Right lobe of liver (tissue), 4 donors: Measurements from ENCODE around the gene NCCRP1.

Source experiments
- POLR2A ChIP-seq: fragments of 450-650 bp; IDR thresholded peaks from one replicate; pipeline ENCODE4 v1.6.1; 2017; ENCODE audit warnings: antibody characterized with exemption, mild to moderate bottlenecking
- TF ChIP-seq, protein P1 (sequence below), 4 donors: fragments of 200-600 bp in 3 of 4; fragments of 450-650 bp in 1 of 4; IDR thresholded peaks; one replicate each; pipeline versions ENCODE4 v1.5.1 to v1.8.0; 2016 to 2022; ENCODE audit warnings: antibody characterized with exemption in 4 of 4, mild to moderate bottlenecking in 2 of 4
- donor health status: DM: no; HTN: no; CAD: no.
- donor health status: DM: no; HTN: no; CAD: no.
- donor health status: DM: no; HTN: yes; CAD: no.

DNA sequence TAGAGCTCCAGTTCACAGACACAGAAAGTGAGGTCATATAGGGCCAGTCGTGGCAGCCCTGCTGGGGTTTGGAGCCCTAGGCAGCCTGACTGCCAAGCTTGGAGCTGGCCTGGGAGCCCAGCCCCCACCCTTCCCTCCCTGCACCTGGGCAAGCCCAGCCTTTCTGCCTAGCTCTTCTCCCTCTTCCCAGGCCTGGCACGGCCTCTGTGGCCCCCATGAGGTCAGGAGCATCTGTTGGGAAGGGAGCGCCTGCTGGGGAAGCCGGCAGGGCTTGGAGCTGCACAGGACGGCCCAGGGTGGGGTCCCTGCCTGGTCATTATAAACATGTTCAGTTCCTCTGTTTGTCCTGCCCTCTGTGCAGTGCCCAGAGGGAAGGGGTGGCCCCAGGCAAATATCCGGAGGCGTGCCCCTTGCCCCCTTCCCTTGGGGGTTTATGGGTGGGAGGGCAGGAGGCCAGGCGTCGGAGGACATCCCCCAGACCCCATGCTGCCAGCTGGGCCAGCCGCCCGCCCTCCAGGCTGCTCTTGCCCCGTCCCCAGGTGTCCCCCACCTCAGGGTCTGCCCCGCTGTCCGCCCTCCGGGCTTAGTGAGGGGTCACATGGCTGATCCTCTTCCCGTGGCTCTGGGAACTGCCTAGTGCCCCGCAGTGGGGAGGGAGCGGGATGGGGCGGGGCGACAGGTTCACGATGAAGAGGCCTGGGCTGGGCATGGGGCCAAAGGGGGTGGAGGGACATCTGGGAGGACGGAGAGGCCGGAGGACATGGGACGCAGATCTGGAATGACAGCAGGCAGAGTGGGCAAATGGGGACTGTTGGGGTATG lies 30.0 kb upstream of the NCCRP1 start:
- TF ChIP-seq, protein P1, sequence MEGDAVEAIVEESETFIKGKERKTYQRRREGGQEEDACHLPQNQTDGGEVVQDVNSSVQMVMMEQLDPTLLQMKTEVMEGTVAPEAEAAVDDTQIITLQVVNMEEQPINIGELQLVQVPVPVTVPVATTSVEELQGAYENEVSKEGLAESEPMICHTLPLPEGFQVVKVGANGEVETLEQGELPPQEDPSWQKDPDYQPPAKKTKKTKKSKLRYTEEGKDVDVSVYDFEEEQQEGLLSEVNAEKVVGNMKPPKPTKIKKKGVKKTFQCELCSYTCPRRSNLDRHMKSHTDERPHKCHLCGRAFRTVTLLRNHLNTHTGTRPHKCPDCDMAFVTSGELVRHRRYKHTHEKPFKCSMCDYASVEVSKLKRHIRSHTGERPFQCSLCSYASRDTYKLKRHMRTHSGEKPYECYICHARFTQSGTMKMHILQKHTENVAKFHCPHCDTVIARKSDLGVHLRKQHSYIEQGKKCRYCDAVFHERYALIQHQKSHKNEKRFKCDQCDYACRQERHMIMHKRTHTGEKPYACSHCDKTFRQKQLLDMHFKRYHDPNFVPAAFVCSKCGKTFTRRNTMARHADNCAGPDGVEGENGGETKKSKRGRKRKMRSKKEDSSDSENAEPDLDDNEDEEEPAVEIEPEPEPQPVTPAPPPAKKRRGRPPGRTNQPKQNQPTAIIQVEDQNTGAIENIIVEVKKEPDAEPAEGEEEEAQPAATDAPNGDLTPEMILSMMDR (IDR thresholded peaks at IDR 0.05), result no peak
- TF ChIP-seq POLR2A, result no peak
